CD14-positive monocyte (primary cell): ENCODE measurements around the gene GRIN2A. TPM values are rescaled to one million over a fixed set of nuclear protein-coding genes. Genes with fewer than 3 reads are reported as not detected.

Experiments
- DNase-seq, 3 donors: peaks; one replicate each; pipeline ENCODE4 v3.0.0-alpha.2; 2011 to 2022
- H2AFZ ChIP-seq: 2 replicates; pipeline ENCODE4 v1.6.0; 2012; ENCODE audit warnings: mild to moderate bottlenecking, low read depth, low read length, inconsistent platforms; ENCODE audit not compliant: insufficient read depth, poor library complexity, severe bottlenecking
- H3K27ac ChIP-seq, 2 donors: 1 replicate in 1 of 2; 2 replicates in 1 of 2; pipeline ENCODE4 v1.5.1; 2012 to 2013; ENCODE audit warnings: low read length in 2 of 2, control low read depth in 1 of 2, inconsistent platforms in 1 of 2, low read depth in 1 of 2, mild to moderate bottlenecking in 1 of 2
- H3K27me3 ChIP-seq, 2 donors: one replicate each; pipeline versions ENCODE4 v1.6.0 to v1.6.1; 2011 to 2013; ENCODE audit warnings: low read length in 2 of 2; ENCODE audit not compliant: control insufficient read depth in 2 of 2, insufficient read depth in 2 of 2
- H3K36me3 ChIP-seq, 2 donors: replicated peaks in 1 of 2; 1 replicate in 1 of 2; 2 replicates in 1 of 2; pipeline versions ENCODE4 v1.5.1 to v1.6.1; 2012 to 2013; ENCODE audit warnings: low read length in 2 of 2, control low read depth in 1 of 2, inconsistent platforms in 1 of 2, mild to moderate bottlenecking in 1 of 2; ENCODE audit not compliant: insufficient read depth in 2 of 2, control insufficient read depth in 1 of 2
- H3K4me1 ChIP-seq, 2 donors: 1 replicate in 1 of 2; 2 replicates in 1 of 2; pipeline versions ENCODE4 v1.5.1 to v1.6.1; 2012 to 2013; ENCODE audit warnings: low read length in 2 of 2, control low read depth in 1 of 2, inconsistent platforms in 1 of 2, mild to moderate bottlenecking in 1 of 2, moderate library complexity in 1 of 2; ENCODE audit not compliant: insufficient read depth in 2 of 2, control insufficient read depth in 1 of 2
- H3K4me2 ChIP-seq: replicated peaks from 2 replicates; pipeline ENCODE3; 2012; ENCODE audit warnings: low read length, moderate library complexity, mild to moderate bottlenecking; ENCODE audit not compliant: poor library complexity, severe bottlenecking; ENCODE audit errors: extremely low read depth
- H3K4me3 ChIP-seq, 3 experiments: fragments of 200-600 bp in 1 of 3; sonication (generic) in 1 of 3; replicated peaks in 1 of 3; 1 replicate in 2 of 3; 2 replicates in 1 of 3; pipeline ENCODE4 v1.5.1; 2011 to 2013; ENCODE audit warnings: low read length in 3 of 3, mild to moderate bottlenecking in 3 of 3, control low read depth in 2 of 3, low read depth in 2 of 3, inconsistent platforms in 1 of 3, moderate library complexity in 1 of 3
- H3K79me2 ChIP-seq: 2 replicates; pipeline ENCODE4 v1.6.0; 2012; ENCODE audit warnings: mild to moderate bottlenecking, control low read depth, inconsistent platforms, low read length, moderate library complexity; ENCODE audit not compliant: insufficient read depth
- H3K9ac ChIP-seq: 2 replicates; pipeline ENCODE4 v1.6.0; 2017; ENCODE audit warnings: low read length, mild to moderate bottlenecking; ENCODE audit not compliant: insufficient read depth, poor library complexity, severe bottlenecking
- H3K9me3 ChIP-seq, 2 donors: replicated peaks in 1 of 2; 1 replicate in 1 of 2; 2 replicates in 1 of 2; pipeline versions ENCODE4 v1.5.1 to v1.6.1; 2012 to 2013; ENCODE audit warnings: low read length in 2 of 2, control low read depth in 1 of 2; ENCODE audit not compliant: control insufficient read depth in 1 of 2, insufficient read depth in 1 of 2
- H4K20me1 ChIP-seq: 2 replicates; pipeline ENCODE4 v1.6.0; 2012; ENCODE audit warnings: mild to moderate bottlenecking, low read length, control low read depth, moderate library complexity; ENCODE audit not compliant: insufficient read depth
- H3K27ac Mint-ChIP-seq, 7 donors: one replicate each; pipeline ENCODE4 v1.8.0; 2020; ENCODE audit warnings: mild to moderate bottlenecking in 7 of 7, mixed read lengths in 7 of 7, moderate library complexity in 6 of 7, inconsistent platforms in 2 of 7
- H3K27me3 Mint-ChIP-seq, 3 donors: one replicate each; pipeline ENCODE4 v1.8.0; 2021 to 2022; ENCODE audit warnings: low read depth in 3 of 3, mild to moderate bottlenecking in 3 of 3, mixed read lengths in 3 of 3, moderate library complexity in 3 of 3, inconsistent platforms in 1 of 3
- H3K36me3 Mint-ChIP-seq, 2 donors: one replicate each; pipeline ENCODE4 v1.8.0; 2020; ENCODE audit warnings: mixed read lengths in 2 of 2, inconsistent platforms in 1 of 2, mild to moderate bottlenecking in 1 of 2
- H3K4me1 Mint-ChIP-seq: one replicate; pipeline ENCODE4 v1.8.0; 2020; ENCODE audit warnings: mild to moderate bottlenecking, mixed read lengths
- H3K4me3 Mint-ChIP-seq, 2 donors: one replicate each; pipeline ENCODE4 v1.8.0; 2020; ENCODE audit warnings: mild to moderate bottlenecking in 2 of 2, mixed read lengths in 2 of 2, moderate library complexity in 1 of 2
- H3K9me3 Mint-ChIP-seq, 7 donors: one replicate each; pipeline ENCODE4 v1.8.0; 2020 to 2022; ENCODE audit warnings: mixed read lengths in 7 of 7, mild to moderate bottlenecking in 6 of 7, moderate library complexity in 6 of 7, inconsistent platforms in 2 of 7
- WGBS: methylation state at CpG from one replicate; pipeline ENCODE4 v1.1.5; 2013; ENCODE audit warnings: missing lambda C conversion rate; ENCODE audit not compliant: insufficient coverage; 5-methylcytosine and 5-hydroxymethylcytosine counted together
- intact Hi-C, 2 donors: fragments of 100-400 bp; cut with micrococcal nuclease; formaldehyde crosslinking; loops; one replicate each; pipeline versions ENCODE4 v1.15.0 to v1.15.1; 2023
- polyA plus RNA-seq, 3 donors: library from polyadenylated mRNA; depleted of rRNA in 1 of 3; unstranded in 2 of 3; stranded (reverse) in 1 of 3; fragments of 300-500 nt in 2 of 3; fragments of >200 nt in 1 of 3; fragmentation: Illumina TruSeq in 2 of 3; gene quantifications; 1 replicate in 2 of 3; 2 replicates in 1 of 3; pipeline ENCODE4 v1.2.3, GENCODE V29; 2012 to 2021
- TF ChIP-seq, protein P1 (sequence below): fragments of 200-600 bp; IDR thresholded peaks from one replicate; pipeline ENCODE4 v1.8.0; 2022; ENCODE audit warnings: antibody characterized with exemption, mild to moderate bottlenecking

The GRIN2A gene
- polyA plus RNA-seq, 3 donors, result not detected

DNA sequence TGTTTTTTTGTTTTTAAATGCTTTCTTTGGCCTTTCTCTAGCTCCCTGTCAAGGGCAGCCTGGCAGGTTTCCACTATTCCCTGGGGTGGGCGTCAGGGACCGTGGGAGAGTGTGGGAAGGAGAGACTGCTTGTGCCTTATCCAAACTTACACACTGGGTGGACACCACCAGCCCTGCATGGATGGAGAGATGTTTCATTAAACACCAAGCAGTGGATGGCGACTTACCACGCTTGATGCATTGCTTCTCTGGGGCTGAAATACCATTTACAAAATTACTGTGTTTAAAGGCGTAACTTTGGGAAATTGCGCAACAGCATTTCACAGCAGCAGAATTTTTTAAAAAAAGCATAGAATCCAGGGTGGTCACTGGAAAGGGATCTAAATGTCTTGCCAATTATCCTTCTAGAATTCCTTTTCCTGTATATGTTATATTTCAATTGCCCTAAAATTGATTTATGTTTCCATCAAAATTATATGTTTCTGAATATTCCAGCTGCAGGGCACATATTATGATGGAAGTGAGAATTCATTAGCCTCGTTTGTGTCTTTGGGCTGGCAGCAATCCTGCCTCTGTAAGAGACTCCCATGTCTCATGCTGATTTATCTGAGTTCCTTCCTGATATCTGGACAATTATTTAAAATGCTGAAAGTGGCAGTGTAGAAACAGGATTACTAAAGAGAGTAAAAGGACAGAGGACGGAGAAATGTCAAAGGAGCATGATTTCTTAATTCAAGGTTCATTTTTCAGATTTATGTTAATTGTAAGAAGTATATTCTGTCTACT is 247.3 kb downstream of the GRIN2A start:
- intact Hi-C loops, result no loop called here
- H3K4me1 ChIP-seq, result no peaks in the 10 kb centered on the region
- no peaks in the 10 kb centered on the region for H3K36me3 Mint-ChIP-seq

DNA sequence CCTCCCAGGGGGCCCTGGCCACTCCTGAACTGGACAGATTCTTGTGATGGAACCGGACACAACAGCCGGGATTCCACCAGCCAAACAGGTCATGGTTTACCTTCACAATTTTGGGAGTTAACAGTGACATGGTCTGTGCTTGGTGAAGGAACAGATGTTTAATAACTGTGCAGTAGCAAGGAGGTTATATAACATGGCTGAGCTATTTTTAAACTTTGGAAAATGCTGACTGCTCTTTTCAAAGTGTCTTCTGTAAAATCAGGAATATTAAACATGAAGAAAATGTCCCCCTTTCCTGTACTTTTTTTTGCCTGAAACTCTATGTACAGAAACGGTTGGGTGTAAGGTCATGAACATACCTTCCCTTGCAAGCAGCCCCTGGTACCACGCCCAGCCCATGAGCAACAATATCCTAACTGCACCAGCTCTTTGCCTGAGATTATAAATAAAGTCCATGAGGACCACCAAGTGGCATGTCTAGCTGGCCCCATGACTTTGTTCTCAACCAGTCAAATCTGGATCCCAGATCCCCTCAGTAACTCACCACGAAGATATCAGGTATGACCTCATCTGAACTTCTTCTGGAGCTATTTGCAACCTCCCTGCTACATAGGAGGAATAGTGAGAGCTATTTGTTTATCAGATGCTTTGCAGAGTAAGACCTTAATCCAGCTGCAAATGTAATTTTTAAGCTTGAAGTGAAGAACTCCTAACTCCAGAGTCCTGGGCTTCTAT is 249.1 kb downstream of the GRIN2A start:
- no peak overlapping the region for H3K4me3 Mint-ChIP-seq
- H4K20me1 ChIP-seq, result no peaks in the 10 kb centered on the region
- no peak for DNase-seq
- no peaks in the 10 kb centered on the region for H3K36me3 Mint-ChIP-seq
- intact Hi-C loops, result no loop called here
- H3K4me1 ChIP-seq, result no peaks in the 10 kb centered on the region
- H3K9me3 ChIP-seq, result no peaks in the 10 kb centered on the region
- H3K27ac Mint-ChIP-seq, result no peak overlapping the region
- TF ChIP-seq, protein P1, sequence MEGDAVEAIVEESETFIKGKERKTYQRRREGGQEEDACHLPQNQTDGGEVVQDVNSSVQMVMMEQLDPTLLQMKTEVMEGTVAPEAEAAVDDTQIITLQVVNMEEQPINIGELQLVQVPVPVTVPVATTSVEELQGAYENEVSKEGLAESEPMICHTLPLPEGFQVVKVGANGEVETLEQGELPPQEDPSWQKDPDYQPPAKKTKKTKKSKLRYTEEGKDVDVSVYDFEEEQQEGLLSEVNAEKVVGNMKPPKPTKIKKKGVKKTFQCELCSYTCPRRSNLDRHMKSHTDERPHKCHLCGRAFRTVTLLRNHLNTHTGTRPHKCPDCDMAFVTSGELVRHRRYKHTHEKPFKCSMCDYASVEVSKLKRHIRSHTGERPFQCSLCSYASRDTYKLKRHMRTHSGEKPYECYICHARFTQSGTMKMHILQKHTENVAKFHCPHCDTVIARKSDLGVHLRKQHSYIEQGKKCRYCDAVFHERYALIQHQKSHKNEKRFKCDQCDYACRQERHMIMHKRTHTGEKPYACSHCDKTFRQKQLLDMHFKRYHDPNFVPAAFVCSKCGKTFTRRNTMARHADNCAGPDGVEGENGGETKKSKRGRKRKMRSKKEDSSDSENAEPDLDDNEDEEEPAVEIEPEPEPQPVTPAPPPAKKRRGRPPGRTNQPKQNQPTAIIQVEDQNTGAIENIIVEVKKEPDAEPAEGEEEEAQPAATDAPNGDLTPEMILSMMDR, result no peak
- no peaks in the 10 kb centered on the region for H3K4me1 Mint-ChIP-seq
- H3K4me2 ChIP-seq, result no peak overlapping the region
- H3K9ac ChIP-seq, result no peak overlapping the region
- H3K79me2 ChIP-seq, result no peaks in the 10 kb centered on the region
- no peaks in the 10 kb centered on the region for H3K36me3 ChIP-seq
- H2AFZ ChIP-seq, result no peak overlapping the region
- 62% methylated on average over 3 of the region's 5 CpGs for WGBS
- no peak overlapping the region for H3K4me3 ChIP-seq
- no peak overlapping the region for H3K27ac ChIP-seq
- H3K9me3 Mint-ChIP-seq, result peaks cover 0 to 3% (median 0%) of the 10 kb centered on the region in 7 donors
- peaks cover 0 to 5% (median 2%) of the 10 kb centered on the region in 3 donors for H3K27me3 Mint-ChIP-seq
- no peaks in the 10 kb centered on the region for H3K27me3 ChIP-seq

More for the DNA sequence above, 247.3 kb downstream of the GRIN2A start:
- Histone ChIP-seq H3K27me3 (no peaks in the 10 kb centered on the region), H3K27ac (no peak overlapping the region), H4K20me1 (no peaks in the 10 kb centered on the region), H3K36me3 (no peaks in the 10 kb centered on the region), H3K4me3 (no peak overlapping the region), H3K9me3 (no peaks in the 10 kb centered on the region), H3K9ac (no peak overlapping the region), H3K4me2 (no peak overlapping the region), H2AFZ (no peak overlapping the region), H3K79me2 (no peaks in the 10 kb centered on the region)
- TF ChIP-seq, protein P1, result no peak
- Mint-ChIP-seq H3K9me3 (peaks cover 0 to 3% (median 0%) of the 10 kb centered on the region in 7 donors), H3K4me3 (no peak overlapping the region), H3K27me3 (peaks cover 0 to 5% (median 2%) of the 10 kb centered on the region in 3 donors), H3K4me1 (no peaks in the 10 kb centered on the region), H3K27ac (no peak overlapping the region)
- WGBS, result no CpG with 5 or more reads among the region's 8 CpGs
- DNase-seq, result no peak
